22Rv1 (cell line): ENCODE results near the gene AOPEP.

ENCODE experiments used
- H3K27ac ChIP-seq: fragments of 450-650 bp; 2 replicates; pipeline ENCODE4 v1.5.1; 2017
- ZFX ChIP-seq: fragments of 450-650 bp; IDR thresholded peaks from 2 replicates; pipeline ENCODE4 v1.6.1; 2017; ENCODE audit warnings: antibody characterized with exemption, borderline replicate concordance
- TF ChIP-seq, protein P1 (sequence below): fragments of 450-650 bp; IDR thresholded peaks from 2 replicates; pipeline ENCODE4 v1.5.1; 2017; ENCODE audit warnings: mild to moderate bottlenecking

AOPEP gene

DNA sequence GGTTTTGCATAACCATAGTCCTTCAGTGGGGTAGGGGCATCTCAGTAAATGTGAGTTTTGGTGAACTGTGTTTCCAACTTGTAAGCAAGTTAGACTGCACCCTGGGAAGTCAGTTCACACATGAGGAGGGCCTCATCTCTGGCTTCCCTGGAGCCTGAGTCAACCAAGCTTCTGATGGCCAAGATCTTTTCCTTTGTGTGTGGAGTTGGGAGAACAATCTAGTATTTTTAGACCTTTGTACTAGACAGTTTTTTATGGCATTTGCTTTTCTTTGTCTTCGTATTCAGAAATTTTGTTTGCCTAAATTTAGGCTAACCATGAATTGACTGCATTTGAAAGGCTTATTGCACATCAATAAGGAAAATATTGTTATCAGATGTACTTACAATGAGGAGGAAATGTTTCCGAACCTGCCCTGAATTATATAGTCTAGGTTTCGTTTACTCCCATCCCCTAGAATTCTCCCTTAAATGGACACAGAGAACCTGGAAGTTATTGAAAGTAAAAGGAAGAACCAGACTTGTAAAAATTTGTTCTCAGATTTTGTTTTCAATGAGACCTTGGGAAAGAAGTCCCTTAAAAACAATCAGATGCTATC is 204.6 kb downstream of the AOPEP start:
- H3K27ac ChIP-seq: no peak overlapping the region
- TF ChIP-seq, protein P1, sequence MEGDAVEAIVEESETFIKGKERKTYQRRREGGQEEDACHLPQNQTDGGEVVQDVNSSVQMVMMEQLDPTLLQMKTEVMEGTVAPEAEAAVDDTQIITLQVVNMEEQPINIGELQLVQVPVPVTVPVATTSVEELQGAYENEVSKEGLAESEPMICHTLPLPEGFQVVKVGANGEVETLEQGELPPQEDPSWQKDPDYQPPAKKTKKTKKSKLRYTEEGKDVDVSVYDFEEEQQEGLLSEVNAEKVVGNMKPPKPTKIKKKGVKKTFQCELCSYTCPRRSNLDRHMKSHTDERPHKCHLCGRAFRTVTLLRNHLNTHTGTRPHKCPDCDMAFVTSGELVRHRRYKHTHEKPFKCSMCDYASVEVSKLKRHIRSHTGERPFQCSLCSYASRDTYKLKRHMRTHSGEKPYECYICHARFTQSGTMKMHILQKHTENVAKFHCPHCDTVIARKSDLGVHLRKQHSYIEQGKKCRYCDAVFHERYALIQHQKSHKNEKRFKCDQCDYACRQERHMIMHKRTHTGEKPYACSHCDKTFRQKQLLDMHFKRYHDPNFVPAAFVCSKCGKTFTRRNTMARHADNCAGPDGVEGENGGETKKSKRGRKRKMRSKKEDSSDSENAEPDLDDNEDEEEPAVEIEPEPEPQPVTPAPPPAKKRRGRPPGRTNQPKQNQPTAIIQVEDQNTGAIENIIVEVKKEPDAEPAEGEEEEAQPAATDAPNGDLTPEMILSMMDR: no peak
- no peak for TF ChIP-seq ZFX

DNA sequence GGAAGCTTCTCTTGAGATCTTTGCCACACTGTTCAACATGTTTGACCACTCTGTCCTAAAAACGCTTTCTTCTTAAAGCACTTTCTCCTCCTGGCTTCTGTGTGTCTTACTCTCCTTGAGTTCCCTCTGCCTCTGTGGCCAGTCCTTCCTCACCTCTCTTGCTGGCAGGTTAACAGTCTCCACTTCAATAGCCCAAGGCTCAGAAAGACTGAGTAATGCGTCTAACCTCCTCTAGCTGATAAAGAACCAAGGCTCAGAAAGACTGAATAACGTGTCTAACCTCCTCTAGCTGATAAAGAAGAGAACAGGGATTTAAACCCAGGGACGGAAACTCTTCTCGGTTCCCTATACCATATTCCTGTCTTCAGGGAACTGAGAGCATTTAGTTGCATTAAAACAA is 205.2 kb downstream of the AOPEP start:
- H3K27ac ChIP-seq: no peak overlapping the region
- TF ChIP-seq, protein P1: no peak
- no peak for TF ChIP-seq ZFX

DNA sequence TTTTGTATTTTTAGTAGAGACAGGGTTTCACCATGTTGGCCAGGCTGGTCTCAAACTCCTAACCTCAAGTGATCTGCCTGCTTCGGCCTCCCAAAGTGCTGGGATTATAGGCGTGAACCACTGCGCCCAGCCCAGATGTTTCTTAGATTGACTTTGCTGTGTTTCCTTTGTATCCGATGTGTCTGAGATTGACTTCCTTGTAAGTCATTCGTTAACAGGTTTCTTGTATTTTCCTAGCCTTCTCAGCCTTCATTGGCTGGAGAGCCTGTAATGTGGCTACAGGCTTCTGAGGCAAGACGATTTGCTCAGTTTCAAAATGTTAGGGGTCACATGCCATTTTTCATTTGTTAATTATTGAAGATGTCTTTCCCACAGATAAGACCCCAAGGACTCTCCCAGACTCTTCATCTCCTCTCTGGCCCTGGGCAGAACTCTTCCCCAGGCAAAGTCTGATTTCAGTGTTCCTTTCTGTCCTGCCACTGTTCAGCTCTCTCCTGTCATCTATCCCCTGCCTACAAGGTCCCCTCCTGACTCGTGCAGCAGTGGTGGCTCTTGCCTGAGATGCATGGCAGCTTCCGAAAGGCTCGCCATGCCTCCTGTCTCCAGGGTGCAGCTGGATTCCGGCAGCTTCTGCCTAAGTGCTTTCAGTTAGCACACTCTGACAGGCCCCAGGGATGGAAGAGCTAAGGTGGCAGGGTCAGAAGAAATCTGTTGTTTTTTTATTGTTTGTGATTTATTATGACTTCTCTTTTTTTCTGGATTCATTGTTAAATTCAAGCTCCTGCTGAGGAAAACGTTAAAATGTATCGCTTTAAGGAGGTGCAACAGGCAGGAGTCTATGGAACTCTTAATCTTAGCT is 206.4 kb downstream of the AOPEP start:
- no peak overlapping the region for H3K27ac ChIP-seq
- TF ChIP-seq, protein P1: no peak
- no peak for TF ChIP-seq ZFX

DNA sequence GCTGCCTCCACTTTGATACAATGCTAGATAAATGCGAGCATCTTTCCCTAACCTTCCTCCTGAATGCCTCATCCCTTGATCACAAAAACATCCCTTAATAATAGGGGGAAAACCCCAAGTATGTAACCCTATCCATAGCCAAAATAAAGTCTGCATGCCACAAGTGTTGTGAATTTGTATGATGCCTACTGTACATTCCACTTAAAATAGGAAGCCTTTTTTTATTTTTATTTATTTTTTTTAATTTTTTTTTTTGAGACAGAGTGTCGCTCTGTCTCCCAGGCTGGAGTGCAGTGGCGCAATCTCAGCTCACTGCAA is 207.0 kb downstream of the AOPEP start:
- H3K27ac ChIP-seq: no peak overlapping the region
- no peak for TF ChIP-seq ZFX
- TF ChIP-seq, protein P1: no peak

DNA sequence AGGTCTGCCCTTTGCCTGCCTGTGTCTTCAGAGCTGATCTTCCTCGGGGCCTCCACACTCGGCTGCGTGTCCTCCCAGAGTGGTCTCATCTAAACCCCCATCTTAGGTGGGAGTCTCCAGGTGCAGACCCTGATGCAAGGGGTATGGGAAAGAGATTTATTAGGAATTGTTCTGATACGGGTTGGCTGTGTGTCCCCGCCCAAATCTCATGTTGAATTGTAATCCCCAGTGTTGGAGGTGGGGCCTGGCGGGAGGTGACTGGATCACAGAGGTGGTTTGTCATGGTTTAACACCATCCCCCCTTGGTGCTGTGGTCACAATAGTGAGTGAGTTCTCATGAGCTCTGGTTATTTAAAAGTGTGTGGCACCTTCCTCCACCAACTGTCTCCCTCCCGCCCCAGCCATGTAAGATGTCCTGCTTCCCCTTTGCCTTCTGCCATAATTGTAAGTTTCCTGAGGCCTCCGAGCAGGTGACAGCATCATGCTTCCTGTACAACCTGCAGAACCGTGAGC is 208.4 kb downstream of the AOPEP start:
- no peak overlapping the region for H3K27ac ChIP-seq
- TF ChIP-seq, protein P1: no peak
- TF ChIP-seq ZFX: no peak

DNA sequence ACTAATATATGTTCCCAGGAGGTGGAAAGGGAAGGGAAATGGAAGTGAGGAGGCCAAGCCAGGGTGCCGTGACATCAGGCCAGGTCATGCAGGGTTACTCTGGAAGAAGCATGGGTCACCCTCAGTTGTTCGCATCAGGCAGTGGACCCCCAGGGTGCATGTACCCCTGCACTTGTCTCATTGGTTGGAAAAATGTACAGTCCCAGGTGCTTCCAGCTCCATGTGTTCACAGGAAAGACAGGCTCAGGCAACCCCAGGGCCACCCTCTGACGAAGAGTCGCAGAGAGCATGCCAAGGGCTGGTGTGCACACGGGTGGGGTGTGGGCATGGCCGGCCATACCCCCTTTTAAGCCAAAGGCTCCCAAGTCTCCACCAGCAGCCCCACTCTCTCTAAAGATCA is 208.9 kb downstream of the AOPEP start:
- H3K27ac ChIP-seq: no peak overlapping the region
- TF ChIP-seq ZFX: no peak
- TF ChIP-seq, protein P1: no peak

DNA sequence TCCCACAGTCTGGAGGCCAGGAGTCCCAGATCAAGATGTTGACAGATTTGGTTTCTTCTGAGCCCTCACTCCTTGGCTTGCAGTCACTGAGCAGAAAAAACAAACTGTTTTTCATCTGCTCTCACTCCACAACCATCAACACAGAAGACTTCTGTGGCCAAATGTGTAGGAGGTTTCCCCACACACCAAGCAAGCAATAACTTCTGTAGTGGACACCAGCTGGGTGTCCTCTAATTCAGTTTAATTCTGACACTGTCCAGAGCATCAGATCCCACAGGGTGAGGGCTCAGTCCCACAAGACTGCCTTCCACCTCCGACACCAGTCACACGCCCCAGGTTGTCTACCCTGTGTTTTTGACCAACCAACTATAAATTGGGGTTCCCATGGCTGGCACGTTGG is 209.9 kb downstream of the AOPEP start:
- H3K27ac ChIP-seq: no peak overlapping the region

More for the DNA sequence above, 209.9 kb downstream of the AOPEP start:
- TF ChIP-seq ZFX: no peak
